GM19397 (cell line): Measurements from ENCODE around the gene CXXC4.

Experiments
- ATAC-seq: cut with Tn5 transposase; IDR thresholded peaks from one replicate; pipeline ENCODE4 v1.9.1; 2021; ENCODE audit warnings: mild to moderate bottlenecking, moderate library complexity; ENCODE audit not compliant: unreplicated experiment

Gene CXXC4

GRCh38 chr4:104490096-104490769 is 4.5 kb downstream of the CXXC4 start:
- peak; percentile 34 for ATAC-seq

GRCh38 chr4:104489731-104490095 is 5.0 kb downstream of the CXXC4 start:
- peak; percentile 18 for ATAC-seq

- ATAC-seq, result no peak
Observed at GRCh38 chr4:104488151-104488550, 6.5 kb downstream of the CXXC4 start.

GRCh38 chr4:104486716-104487504 is 7.8 kb downstream of the CXXC4 start:
- ATAC-seq, result no peak

- no peak for ATAC-seq
Observed at GRCh38 chr4:104475652-104476051, 19.0 kb downstream of the CXXC4 start.

GRCh38 chr4:104472766-104473165 is 21.9 kb downstream of the CXXC4 start:
- no peak for ATAC-seq

- ATAC-seq, result no peak
Observed at GRCh38 chr4:104470770-104471169, 23.9 kb downstream of the CXXC4 start.

GRCh38 chr4:104469794-104470193 is 24.9 kb downstream of the CXXC4 start:
- ATAC-seq, result no peak

GRCh38 chr4:104465619-104466018 is 29.1 kb downstream of the CXXC4 start:
- ATAC-seq, result no peak

- no peak for ATAC-seq
Observed at GRCh38 chr4:104465201-104465600, 29.5 kb downstream of the CXXC4 start.

- no peak for ATAC-seq
Observed at GRCh38 chr4:104462641-104463040, 32.1 kb downstream of the CXXC4 start.

- ATAC-seq, result no peak
Observed at GRCh38 chr4:104457308-104457981, 37.2 kb downstream of the CXXC4 start.

- ATAC-seq, result no peak
Observed at GRCh38 chr4:104451573-104451972, 43.1 kb downstream of the CXXC4 start.

- ATAC-seq, result no peak
Observed at GRCh38 chr4:104449537-104449936, 45.2 kb downstream of the CXXC4 start.

GRCh38 chr4:104447294-104447693 is 47.4 kb downstream of the CXXC4 start:
- ATAC-seq, result no peak

GRCh38 chr4:104446431-104447278 is 48.0 kb downstream of the CXXC4 start:
- no peak for ATAC-seq

- no peak for ATAC-seq
Observed at GRCh38 chr4:104444685-104445084, 50.0 kb downstream of the CXXC4 start.

- ATAC-seq, result no peak
Observed at GRCh38 chr4:104436542-104436941, 58.2 kb downstream of the CXXC4 start.

GRCh38 chr4:104429150-104429741 is 65.4 kb downstream of the CXXC4 start:
- ATAC-seq, result no peak

- ATAC-seq, result no peak
Observed at GRCh38 chr4:104425948-104426347, 68.7 kb downstream of the CXXC4 start.

GRCh38 chr4:104424989-104425388 is 69.7 kb downstream of the CXXC4 start:
- no peak for ATAC-seq
